Measurements from ENCODE around the gene SIPA1L3. TPM values are rescaled to one million over a fixed set of nuclear protein-coding genes. Genes with fewer than 3 reads are reported as not detected.

SIPA1L3 gene
- total RNA-seq, 1 donor from 2014 or later = 3.4 TPM

DNA sequence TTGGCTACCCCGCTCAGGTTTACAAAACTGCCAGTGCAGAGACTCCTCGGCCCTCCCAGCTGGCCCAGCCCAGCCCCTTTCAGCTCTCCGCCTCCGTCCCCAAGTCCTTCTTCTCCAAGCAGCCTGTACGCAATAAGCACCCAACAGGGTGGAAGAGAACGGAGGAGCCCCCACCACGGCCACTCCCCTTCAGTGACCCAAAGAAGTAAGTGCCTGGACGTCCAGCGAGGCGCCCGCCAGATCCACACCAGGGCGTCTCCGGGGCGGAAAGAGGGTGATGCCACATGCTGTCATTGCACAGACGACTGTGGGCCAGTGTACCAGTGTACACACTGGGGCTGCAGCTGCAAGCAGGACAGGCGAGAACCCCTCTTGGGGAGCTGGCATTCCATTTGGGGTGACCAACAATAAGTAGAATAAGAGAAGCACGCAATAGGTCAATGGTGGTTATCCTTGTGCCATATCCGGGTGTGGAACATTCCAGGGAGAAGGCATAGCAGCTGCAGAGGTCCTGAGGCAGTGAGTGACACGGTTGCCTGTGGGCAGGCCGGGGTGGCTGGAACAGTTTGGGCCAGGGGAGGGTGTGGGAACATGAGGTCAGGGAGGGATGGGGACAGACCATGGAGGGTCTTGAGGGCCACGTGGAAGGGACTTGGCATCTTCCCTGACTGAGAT, 275.7 kb downstream of the SIPA1L3 start:
- Histone ChIP-seq H3K4me3 (ENCODE audit: low read depth, low read length) (no peak overlapping the region), H3K27me3 (ENCODE audit: control insufficient read depth, insufficient read depth, low read length) (no peaks in the 10 kb centered on the region), H3K36me3 (ENCODE audit: control insufficient read depth, insufficient read depth, low read length) (no peaks in the 10 kb centered on the region)
- no peak for FAIRE-seq
- DNase-seq (ENCODE audit: low read depth) = no peak
- TF ChIP-seq CTCF (IDR thresholded peaks at IDR 0.05; ENCODE audit: insufficient read depth, low read length, severe bottlenecking) = no peak

- no peaks in the 10 kb centered on the region for H3K27me3 ChIP-seq (ENCODE audit: control insufficient read depth, insufficient read depth, low read length)
- DNase-seq (ENCODE audit: low read depth) (no peak), FAIRE-seq (no peak)
- H3K4me3 ChIP-seq (ENCODE audit: low read depth, low read length) = no peak overlapping the region
- H3K36me3 ChIP-seq (ENCODE audit: control insufficient read depth, insufficient read depth, low read length) = no peaks in the 10 kb centered on the region
- TF ChIP-seq CTCF (IDR thresholded peaks at IDR 0.05; ENCODE audit: insufficient read depth, low read length, severe bottlenecking) = no peak
Measured at GRCh38 chr19:38183251-38183897, 276.4 kb downstream of the SIPA1L3 start.

DNA sequence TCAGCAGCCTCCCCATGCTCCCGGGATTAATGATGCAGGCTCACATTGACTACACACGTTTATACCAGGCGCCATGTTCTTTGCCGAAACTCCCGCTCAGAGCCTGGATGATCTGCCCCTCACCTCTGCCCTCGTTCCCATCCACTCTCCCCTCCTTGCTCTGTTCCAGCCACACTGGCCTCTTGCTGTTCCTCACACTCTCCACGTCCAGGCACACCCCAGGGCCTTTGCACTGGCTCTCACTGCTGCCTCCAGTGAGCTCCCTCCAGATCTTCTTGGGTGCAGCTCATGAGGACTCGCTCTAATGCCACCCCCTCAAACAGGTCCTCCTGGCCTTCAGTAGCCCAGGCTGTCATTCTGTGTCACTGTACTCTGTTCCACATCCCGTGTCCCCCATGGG, 277.8 kb downstream of the SIPA1L3 start:
- Histone ChIP-seq H3K4me3 (ENCODE audit: low read depth, low read length) (no peak overlapping the region), H3K27me3 (ENCODE audit: control insufficient read depth, insufficient read depth, low read length) (no peaks in the 10 kb centered on the region), H3K36me3 (ENCODE audit: control insufficient read depth, insufficient read depth, low read length) (no peaks in the 10 kb centered on the region)
- DNase-seq (ENCODE audit: low read depth) (no peak), FAIRE-seq (peak; percentile 28)
- TF ChIP-seq CTCF (IDR thresholded peaks at IDR 0.05; ENCODE audit: insufficient read depth, low read length, severe bottlenecking) = no peak

DNA sequence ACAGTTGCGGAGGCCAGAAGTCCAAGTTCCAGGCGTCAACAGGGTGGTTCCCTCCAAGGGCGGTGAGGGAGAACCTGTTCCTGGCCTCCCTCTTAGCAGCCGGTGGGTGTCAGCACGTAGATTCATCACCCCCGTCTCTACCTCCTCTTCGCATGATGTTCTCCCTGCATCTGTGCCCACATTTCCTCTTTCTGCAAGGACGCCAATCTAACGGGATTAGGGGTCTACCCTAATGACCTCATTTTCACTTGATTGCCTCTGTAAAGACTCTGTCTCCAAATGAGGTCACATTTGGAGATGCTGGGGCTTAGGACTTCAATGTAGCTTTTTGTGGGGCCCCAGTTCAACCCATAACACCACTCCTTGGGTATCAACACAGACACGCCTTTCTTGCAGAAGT, 278.6 kb downstream of the SIPA1L3 start:
- TF ChIP-seq CTCF (IDR thresholded peaks at IDR 0.05; ENCODE audit: insufficient read depth, low read length, severe bottlenecking) = no peak
- DNase-seq (ENCODE audit: low read depth) (no peak), FAIRE-seq (no peak)
- no peaks in the 10 kb centered on the region for H3K36me3 ChIP-seq (ENCODE audit: control insufficient read depth, insufficient read depth, low read length)
- no peaks in the 10 kb centered on the region for H3K27me3 ChIP-seq (ENCODE audit: control insufficient read depth, insufficient read depth, low read length)
- H3K4me3 ChIP-seq (ENCODE audit: low read depth, low read length) = no peak overlapping the region

DNA sequence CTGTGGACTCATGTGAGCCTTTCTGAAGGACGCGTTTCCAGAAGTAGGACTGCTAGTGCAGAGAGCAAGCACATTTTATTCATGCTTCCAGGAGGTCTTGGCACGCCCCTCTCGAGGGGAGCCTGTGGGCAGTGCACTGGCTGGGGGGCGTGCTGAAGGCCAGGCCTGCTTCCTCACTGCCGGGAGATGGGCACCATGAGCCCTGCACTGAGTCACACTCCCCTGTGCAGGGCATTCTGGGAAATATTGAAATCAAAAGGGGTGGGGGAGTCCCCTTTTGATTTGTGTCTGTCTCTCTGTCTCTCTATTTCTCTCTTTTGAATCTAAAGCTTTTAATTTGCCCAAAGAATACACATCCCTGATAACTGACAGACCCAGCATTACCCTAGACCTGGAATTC, 283.1 kb downstream of the SIPA1L3 start:
- TF ChIP-seq CTCF (IDR thresholded peaks at IDR 0.05; ENCODE audit: insufficient read depth, low read length, severe bottlenecking) = no peak
- DNase-seq (ENCODE audit: low read depth) = no peak
- H3K36me3 ChIP-seq (ENCODE audit: control insufficient read depth, insufficient read depth, low read length) = peaks cover 1% of the 10 kb centered on the region
- no peak overlapping the region for H3K4me3 ChIP-seq (ENCODE audit: low read depth, low read length)
- no peak for FAIRE-seq
- no peaks in the 10 kb centered on the region for H3K27me3 ChIP-seq (ENCODE audit: control insufficient read depth, insufficient read depth, low read length)
